ENCODE results near the gene SFT2D1.
"Not testable (repeated sequence)": the region's sequence is repeated elsewhere in the genome, so short reads cannot be mapped to it uniquely, and the experiment has no call there.

Gene SFT2D1
- total RNA-seq = 4.4 to 12.1 reads per million in 2 donors

DNA sequence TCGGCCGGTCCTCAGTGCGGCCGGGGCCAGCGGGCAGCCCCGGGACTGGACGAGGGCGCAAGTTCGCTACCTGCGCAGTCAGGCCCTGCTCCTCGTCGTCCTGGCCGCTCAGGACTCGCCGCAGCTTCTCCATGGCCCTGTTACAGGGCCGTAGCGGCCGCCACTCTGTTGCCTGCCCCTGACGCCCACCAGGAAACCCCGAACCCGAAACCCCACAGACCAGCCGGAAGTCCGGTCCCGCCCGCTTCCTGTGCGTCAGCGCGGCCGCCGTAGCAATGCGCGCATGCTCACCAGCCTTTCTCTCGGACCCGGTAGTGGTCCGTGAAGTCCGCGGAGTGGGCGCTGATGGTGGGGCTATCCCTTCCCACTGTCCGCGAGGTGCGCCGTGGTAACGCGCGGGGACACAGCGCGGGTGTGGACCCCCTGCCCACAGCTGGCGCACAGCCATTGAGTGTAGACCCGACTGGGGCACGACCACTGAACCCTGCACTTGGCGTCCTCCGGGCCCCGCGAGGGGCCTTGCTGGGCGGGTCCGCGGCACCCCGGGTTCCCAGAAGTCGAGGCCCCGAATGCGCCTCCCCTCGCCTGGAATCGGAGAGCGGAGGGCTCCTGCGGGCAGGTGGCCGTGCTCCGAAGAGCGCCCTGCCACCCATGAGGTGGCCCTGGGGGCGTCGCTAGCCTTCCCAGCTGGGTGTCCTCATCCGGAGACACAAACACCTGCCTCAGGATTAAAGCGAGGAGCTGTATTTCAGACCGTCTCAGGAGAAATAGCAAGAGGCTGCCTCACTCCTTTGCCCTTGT lies at the start of gene SFT2D1:
SFT2D1 (minus strand) TSS at position 197 of the 801 bp plus-strand sequence; CDS start at position 133, 64 bp downstream.
- DNase-seq = peak; percentile 43 to 88 (median 55)

DNA sequence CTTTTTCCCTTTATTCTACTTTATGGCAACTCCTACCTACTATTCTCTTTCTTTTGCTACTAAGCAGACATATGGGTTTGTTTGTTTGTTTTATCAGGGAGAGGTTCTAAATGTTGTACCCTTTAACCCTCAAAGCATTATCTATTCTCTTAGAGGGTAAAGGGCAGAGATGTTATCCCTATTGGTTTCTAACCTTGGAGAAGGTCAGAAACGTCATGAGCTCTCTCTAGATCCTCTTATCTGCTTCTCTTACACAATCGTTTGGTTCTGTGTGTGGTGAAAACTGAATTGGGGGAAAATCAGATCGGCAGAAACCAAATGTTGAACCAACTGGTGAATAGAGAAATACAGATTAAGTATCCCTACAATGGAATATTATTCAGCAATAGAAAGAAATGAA lies 46.8 kb upstream of the SFT2D1 start:
- no peak for DNase-seq

DNA sequence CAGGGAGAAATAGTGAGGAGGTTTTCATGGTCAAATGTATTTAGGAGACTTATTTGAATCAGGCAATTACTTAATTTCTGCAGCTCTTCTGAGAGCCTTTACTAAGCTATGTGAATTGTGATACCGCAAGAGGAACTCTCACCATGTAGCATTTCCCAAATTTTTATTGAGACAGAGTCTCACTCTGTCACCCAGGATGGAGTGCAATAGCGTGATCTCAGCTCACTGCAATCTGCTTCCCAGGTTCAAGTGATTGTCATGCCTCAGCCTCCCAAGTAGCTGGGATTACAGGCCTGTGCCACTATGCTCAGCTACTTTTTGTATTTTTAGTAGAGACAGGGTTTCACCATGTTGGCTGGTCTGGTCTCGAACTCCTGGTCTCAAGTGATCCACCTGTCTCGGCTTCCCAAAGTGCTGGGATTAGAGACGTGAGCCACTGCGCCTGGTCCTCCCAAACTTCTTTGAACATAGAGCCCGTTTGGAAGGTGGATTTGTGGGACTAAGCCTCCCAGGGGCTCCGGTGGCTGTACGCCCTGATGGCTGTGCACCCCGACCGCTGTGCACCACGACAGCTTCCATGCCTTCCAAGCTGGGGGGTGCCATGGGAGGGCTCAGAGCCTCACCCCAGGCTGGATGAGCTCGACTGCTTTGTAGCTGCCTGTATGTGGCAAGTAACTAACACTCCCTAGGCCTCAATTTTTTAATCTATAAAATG lies 46.1 kb upstream of the SFT2D1 start:
- DNase-seq = no peak

DNA sequence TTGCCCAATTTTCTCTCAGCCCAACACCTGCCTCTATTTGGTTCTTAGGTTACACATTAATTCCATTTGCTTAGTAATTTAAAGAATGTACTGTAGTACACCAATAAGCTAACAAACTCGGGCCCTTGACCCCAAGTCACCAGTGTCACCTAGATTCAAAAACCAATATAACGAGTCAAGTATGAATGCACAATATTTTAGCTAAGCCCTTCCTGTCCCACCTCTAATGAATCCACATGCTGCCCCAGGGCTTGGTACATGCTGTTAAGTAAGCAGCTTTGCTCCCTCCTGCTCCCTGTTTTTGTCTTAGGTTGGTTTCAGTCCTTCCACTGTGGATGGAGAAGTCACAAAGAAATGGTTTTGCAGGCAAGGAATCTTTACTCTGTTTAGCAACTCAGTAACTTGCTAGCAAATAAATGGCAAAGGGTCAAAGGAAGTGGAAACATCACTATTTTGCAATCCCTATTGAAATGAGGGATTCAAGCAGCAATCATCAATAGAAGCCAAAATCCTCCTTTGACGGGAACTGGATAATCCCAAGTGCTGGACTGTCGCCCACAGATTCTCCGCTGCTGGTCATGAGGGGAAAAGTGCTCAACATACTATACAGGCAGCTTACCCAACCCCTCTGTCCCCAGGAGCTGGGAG lies 45.4 kb upstream of the SFT2D1 start:
- no peak for DNase-seq

DNA sequence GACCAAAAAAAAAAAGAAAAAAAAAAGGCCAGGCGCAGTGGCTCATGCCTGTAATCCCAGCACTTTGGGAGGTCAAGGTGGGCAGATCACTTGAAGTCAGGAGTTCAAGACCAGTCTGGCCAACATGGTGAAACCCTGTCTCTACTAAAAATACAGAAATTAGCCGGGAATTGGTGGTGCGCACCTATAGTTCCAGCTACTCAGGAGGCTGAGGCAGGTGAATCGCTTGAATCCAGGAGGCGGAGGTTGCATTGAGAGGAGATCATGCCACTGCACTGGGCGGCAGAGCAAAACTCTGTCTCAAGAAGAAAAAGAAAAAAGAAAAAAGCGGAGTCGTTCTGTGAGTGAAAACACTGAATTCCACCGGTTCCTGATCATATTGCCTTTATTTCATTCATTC lies 44.8 kb upstream of the SFT2D1 start:
- not testable (repeated sequence) for DNase-seq

DNA sequence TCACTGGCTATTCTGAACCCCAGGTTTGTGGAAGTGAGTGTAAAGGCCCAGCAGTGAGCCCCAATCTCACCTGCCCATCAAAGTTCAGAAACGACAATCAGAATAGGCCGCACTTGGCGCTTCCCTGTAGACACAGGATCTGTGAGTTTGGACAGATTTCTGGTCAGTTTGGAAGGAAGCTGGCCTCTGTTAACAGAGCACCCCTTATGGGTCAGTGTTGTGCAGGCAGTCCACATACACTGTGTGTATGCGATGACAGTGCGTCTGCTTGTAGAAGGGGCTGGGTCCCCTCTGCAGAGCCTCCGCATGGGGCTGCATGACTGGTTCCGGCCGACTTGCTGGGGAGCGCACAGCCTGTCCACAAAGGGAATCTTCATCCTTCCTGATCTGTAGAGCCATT lies 43.8 kb upstream of the SFT2D1 start:
- no peak for DNase-seq

DNA sequence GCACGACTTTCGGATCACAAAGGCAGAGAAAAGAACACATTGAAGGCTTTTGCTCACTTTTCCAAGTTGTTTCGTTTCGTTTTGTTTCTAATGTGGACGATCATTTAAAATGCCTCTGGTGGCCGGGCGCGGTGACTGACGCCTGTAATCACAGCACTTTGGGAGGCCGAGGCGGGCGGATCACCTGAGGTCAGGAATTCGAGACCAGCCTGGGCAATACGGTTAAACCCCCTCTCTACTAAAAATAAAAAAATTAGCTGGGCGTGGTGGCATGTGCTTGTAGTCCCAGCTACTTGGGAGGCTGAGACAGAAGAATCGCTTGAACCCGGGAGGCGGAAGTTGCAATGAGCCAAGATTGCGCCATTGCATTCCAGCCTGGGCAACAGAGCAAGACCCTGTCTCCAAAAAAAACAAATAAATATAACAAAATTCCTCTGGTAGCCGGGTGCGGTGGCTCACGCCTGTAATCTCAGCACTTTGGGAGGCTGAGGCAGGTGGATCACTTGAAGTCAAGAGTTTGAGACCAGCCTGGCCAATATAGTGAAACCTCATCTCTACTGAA lies 41.5 kb upstream of the SFT2D1 start:
- peak in 1 of 5 experiments; percentile 16 for DNase-seq

DNA sequence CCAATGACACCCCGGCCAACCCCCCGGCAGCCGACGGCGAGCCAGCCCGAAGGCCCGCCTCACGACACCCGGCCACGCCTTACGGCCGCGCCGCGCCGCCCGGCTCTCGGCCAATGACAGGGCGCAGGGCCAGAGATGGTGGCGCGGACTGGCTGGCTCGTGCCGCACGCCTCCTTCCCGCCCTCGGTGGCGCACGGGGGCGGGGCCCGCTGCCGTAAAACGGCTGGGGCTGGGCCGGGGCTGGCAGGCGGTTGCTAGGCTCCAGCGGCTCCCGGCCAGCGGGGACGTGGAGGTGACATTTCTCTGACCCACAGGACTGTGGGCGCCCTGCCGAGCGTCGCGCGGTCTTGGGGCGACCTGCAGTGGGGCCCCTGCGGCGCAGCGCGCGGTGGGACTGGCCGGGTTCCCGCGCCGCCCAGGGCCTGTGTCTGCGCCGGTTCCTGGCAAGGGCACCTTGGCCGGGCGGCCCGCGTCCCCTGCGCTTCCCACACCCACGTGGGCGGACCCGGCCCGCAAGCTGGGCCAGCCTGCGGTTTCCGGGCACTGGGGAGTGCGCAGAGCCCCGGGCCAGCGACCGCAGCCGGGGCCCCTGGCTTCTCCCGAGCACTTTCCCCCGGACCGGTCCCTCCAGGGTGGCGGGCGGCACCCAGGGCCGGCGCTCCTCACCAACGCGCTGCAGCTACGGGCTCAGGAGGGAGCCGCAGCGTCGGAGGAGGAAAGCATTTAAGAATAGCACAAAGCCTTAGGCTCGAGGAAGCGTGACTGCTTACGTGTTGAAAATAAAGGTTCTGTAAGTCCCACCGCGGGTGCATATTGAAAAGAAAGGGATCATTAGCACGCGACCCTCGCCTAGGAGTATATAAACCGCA lies 40.8 kb upstream of the SFT2D1 start, which contains the start of gene MPC1:
MPC1 (minus strand) TSS at position 8 of the 869 bp plus-strand sequence. CDS start 64 bp downstream, outside the sequence.
- DNase-seq = peak; percentile 86 to 97 (median 92)

DNA sequence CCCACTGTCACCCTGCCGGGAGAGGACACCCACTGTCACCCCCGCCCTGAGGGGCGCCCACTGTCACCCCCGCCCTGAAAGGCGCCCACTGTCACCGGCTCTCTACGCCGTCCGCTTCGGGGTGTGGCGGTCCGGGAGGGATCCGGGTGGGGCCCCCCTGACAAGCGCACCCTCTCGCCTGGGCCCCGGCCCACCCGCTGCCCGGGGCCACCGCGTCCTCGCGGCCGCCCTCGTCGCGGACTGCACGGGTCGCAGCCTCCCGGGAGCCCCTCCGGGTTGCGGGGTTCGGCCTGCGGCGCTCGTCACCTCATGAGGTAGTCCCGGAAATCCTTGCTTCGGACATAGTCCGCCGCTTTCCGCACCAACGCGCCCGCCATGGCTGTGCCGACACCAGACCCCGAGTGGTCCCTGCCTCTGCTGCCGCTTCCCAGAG lies 40.2 kb upstream of the SFT2D1 start:
- DNase-seq = no peak

DNA sequence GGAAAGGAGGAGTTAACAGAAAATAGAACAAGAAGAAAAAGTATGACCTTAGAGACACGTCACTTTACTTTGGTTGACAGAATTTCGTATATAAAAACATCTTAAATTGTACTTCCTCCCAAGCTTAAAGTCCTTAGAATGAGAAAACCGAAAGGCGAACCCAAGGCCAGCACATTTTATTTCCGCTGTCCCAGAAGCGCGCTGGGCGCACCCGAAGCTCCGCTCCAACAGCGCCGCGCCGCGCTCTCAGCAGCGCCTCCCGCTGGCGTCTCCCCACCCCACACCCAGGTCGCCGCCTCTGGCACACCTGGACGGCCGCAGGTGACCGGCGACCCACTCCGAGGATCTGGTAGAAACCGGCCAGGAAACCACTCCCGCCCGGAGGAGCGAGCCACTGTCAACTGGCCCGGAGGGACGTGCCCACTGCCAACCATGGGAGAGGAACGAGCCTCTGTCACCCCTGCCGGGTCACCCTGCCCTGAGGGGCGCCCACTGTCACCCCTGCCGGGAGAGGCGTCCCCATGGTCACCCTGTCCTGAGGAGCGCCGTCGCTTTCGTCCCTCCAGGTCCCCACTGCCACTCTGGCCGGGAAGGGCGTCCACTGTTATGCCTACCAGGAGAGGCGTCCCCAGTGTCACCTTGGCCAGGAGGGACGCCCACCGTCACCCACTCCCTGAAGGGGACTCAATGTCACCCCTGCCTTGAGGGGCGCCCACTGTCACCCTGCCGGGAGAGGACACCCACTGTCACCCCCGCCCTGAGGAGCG lies 39.6 kb upstream of the SFT2D1 start:
- DNase-seq = peak; percentile 28 to 73 (median 51)

DNA sequence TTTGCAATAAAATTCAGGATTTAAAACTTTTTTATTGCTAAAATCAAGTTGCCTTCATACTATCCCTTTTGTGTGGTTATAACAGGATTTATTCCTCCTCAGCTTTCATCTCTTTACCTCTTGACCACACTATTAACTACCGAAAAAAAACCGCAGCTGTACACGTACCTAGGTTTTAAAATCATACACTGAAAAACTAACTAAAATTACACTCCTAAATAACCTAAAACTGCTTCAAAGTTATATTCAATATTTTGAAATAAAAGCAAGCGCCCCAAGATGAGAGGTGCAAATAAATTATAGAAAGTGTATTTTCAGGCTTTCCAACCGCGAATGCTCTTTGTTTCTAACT lies 39.0 kb upstream of the SFT2D1 start:
- DNase-seq = no peak

DNA sequence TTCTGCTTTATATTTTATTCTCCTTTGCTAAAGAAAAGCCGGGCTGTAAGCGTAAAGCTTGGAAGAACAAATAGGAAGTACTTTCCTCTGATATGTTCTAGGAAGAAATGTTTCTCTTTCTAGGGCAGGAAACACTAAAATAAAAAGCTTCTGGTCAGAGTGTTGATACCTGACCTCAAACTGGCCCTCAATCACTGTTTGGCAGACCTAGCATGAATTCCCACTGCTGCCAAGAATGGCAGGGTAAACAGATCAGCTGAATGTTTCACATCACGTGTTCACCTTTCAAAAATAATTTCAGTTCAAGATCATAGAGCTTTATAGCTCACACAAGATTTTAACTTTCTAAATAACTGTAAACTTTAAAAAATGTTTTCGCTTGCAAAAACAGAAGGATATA lies 37.5 kb upstream of the SFT2D1 start:
- no peak for DNase-seq

DNA sequence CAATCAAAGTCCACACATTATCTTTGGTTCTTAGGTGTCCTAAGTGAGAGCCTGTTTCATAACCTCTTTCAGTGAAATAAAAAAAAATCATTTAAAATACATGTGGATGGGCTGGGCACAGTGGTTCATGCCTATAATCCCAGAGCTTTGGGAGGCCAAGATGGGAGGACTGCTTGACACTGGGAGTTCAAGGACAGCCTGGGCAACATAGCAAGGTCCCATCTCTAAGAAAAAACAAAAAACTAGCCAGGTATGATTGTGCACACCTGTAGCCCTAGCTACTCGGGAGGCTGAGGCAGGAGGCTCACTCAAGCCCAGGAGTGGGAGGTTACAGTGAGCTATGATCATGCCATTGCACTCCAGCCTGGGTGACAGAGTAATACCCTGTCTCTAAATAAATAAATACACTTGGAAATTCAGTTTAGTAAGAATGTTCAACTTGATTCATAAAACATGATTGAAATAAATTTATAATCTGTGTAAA lies 36.8 kb upstream of the SFT2D1 start:
- DNase-seq = no peak

DNA sequence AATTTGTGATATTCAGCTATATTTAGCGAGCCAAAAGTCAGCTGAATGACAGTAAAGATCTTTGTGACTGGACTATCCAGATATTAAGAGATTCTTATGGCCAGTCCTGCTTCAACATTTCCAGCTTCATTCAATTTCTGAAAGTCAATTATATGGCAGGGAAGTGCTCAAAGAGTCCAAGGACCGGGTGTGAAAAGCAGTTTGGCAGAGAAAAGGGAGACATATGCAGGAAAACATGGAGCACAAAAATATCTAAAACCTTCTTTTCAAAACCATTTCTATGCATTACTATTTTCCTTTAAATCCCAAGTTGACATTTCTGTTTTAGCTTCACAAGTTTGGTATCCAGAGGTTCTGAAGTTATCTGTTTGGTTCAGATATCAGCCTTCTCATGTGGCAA lies 35.4 kb upstream of the SFT2D1 start:
- no peak for DNase-seq

DNA sequence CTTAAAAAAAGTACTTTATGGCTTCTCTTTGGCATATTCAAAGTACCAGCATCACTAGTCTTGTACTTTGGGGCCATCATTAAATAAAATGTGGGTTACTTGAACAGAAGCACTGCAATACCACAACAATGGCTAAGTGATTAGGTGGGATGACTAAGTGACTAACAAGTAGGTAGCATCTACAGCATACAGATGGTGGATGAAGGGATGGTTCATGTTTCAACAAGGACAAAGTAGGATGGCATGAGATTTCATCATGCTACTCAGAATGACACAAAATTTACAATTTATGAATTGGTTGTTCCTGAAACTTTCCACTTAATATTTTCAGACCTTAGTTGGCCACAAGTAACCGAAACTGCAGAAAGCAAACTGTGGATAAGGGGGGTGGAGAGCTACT lies 32.7 kb upstream of the SFT2D1 start:
- DNase-seq = no peak

DNA sequence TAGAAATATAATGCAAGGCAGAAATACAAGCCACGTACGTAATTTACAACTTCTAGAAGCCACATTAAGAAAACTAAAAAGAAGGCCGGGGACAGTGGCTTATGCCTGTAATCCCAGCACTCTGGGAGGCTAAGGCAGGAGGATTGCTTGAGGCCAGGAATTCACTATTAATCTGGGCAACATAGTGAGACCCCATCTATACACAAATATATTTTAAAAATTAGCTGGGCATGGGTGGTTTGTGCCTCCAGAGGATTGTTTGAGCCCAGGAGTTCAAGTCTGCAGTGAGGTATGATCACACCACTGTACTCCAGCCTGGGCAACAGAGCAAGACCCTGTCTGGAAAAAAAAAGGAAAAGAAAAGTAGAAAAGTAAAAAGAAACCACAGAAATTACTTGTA lies 28.1 kb upstream of the SFT2D1 start:
- no peak for DNase-seq

DNA sequence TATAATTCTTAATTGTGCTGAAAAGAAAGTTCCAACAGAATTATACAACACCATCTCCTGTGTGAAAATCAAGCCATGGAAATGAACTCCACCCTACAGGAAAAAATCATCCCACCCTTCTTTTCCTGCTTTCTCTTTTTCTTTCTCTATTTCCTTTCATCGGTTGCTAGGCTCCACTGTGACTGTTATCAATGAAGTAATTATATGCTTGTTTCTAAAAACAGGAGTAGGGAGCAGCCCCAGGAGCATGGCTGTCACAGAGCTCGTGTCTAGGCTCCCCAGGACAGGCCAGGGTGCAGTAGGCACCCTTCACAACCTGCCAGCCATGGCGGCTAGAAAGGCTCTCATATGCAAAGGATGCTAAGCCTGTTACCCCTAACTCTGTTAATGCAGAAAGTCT lies 27.4 kb upstream of the SFT2D1 start:
- DNase-seq = no peak

DNA sequence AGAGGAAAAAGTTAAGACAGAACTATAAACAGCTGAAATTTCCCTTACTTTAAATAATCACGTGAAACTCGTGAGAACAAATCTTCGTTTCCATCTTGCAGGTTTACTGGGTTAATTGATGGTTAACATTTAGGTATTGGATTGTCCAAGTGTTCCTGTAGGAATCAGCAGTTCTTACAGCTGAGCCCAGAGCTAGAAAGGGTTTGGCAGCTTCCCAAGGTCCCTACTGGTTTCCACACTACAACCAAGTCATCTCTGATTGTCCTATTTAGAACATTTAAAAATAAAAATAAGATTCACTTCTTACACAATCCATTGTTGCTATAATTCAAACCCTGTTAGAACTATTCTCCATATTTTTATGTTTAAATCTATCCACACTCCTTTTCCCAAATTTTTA lies 24.6 kb upstream of the SFT2D1 start:
- DNase-seq = no peak

DNA sequence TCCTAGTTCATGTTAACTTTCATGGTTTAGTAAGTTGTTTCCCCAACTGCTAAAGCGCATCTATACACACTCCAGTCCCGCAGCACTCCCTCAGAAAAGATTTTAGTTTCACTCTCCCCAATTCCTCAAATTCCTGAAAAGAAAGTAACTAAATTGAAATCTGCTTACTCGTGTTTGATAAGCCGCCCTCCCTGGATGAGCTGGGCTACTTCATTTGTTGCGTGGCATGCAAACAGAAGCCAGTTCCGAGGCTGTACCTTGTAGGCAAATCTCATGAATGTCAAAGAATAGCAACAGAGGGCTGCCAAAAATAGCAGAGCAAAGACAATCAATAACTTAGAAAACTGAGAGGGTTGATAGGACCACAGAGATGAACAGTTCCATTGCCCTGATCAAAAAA lies 23.5 kb upstream of the SFT2D1 start:
- no peak for DNase-seq

DNA sequence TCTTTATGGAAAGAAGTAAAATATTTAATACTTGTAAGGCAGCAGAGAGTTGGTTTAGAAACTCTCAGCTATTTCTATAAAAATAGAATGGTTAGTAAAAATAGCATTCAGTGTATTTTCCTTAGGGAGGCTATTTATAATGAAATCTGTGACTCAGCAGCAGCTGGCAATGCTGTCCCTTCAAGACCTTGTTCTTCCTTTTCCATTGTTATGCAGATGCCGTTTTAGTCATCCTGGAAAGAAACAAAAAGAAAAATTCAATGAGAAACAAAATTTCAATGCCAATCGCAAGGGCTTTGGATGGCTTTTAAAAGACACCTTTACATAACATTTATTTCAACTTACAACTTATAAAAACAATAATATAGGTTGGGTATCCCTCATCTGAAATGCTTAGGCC lies 22.9 kb upstream of the SFT2D1 start:
- DNase-seq = no peak

DNA sequence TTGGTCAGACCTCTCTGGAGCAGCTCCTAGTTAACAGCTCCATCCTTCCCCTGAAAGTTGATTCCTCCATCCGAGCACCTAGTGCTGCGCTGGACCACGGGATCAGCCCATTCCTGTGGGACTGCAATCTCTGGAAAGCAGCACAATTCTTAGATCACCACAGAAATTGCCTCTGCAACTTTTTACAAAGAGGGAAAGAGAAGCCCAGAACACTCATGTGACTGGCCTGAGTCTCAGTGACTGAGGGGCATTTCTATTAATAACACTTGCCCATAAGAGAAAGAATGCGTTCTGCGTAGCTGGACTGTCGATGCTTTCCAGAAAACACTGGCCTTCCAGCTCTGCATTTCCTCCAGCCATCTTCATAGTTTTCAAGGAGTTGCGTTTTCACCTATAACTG lies 22.1 kb upstream of the SFT2D1 start:
- DNase-seq = no peak

Data from T-helper 2 cell (primary cell).